GM18909 (cell line): Measurements from ENCODE around the gene PUM1.
"Not testable (repeated sequence)": the region's sequence is repeated elsewhere in the genome, so short reads cannot be mapped to it uniquely, and the experiment has no call there.

Source experiments
- ATAC-seq: cut with Tn5 transposase; IDR thresholded peaks from one replicate; pipeline ENCODE4 v1.9.1; 2021; ENCODE audit warnings: mild to moderate bottlenecking; ENCODE audit not compliant: unreplicated experiment, poor library complexity

The PUM1 gene

GRCh38 chr1:31064718-31065309 lies 703 bp downstream of the PUM1 start:
- peak; percentile 9 for ATAC-seq

GRCh38 chr1:31064111-31064717 lies 1.3 kb downstream of the PUM1 start:
- no peak for ATAC-seq

- ATAC-seq, result no peak
These were observed 1.9 kb downstream of the PUM1 start for GRCh38 chr1:31063631-31064030.

GRCh38 chr1:31062867-31063380 lies 2.6 kb downstream of the PUM1 start:
- no peak for ATAC-seq

- ATAC-seq, result not testable (repeated sequence)
These were observed 3.2 kb downstream of the PUM1 start for GRCh38 chr1:31062162-31062866.

- no peak for ATAC-seq
These were observed 7.5 kb downstream of the PUM1 start for GRCh38 chr1:31058012-31058411.

- ATAC-seq, result no peak
These were observed 9.6 kb downstream of the PUM1 start for GRCh38 chr1:31055953-31056352.

GRCh38 chr1:31055501-31055900 lies 10.0 kb downstream of the PUM1 start:
- no peak for ATAC-seq

- ATAC-seq, result no peak
These were observed 10.5 kb downstream of the PUM1 start for GRCh38 chr1:31054958-31055481.

- no peak for ATAC-seq
These were observed 11.2 kb downstream of the PUM1 start for GRCh38 chr1:31054349-31054748.

- ATAC-seq, result not testable (repeated sequence)
These were observed 12.9 kb downstream of the PUM1 start for GRCh38 chr1:31052613-31053012.

- no peak for ATAC-seq
These were observed 13.9 kb downstream of the PUM1 start for GRCh38 chr1:31051611-31052010.

GRCh38 chr1:31047507-31047906 lies 18.0 kb downstream of the PUM1 start:
- ATAC-seq, result not testable (repeated sequence)

GRCh38 chr1:31043631-31044030 lies 21.9 kb downstream of the PUM1 start:
- ATAC-seq, result no peak

- ATAC-seq, result no peak
These were observed 22.9 kb downstream of the PUM1 start for GRCh38 chr1:31042656-31043055.

GRCh38 chr1:31041529-31041928 lies 24.0 kb downstream of the PUM1 start:
- ATAC-seq, result no peak

- ATAC-seq, result no peak
These were observed 25.5 kb downstream of the PUM1 start for GRCh38 chr1:31040038-31040437.

GRCh38 chr1:31038935-31039334 lies 26.6 kb downstream of the PUM1 start:
- ATAC-seq, result not testable (repeated sequence)

- no peak for ATAC-seq
These were observed 27.2 kb downstream of the PUM1 start for GRCh38 chr1:31038360-31038759.

- no peak for ATAC-seq
These were observed 28.6 kb downstream of the PUM1 start for GRCh38 chr1:31036749-31037500.

GRCh38 chr1:31033598-31033997 lies 31.9 kb downstream of the PUM1 start:
- no peak for ATAC-seq
